IgD-negative memory B cell (primary cell): Measurements from ENCODE around the gene TANGO6. TPM values are rescaled to one million over a fixed set of nuclear protein-coding genes. Genes with fewer than 3 reads are reported as not detected.
"Not testable (repeated sequence)": the region's sequence is repeated elsewhere in the genome, so short reads cannot be mapped to it uniquely, and the experiment has no call there.

Experiments used
- H3K27ac Mint-ChIP-seq, 3 donors: one replicate each; pipeline ENCODE4 v1.8.0; 2020 to 2022; ENCODE audit warnings: mild to moderate bottlenecking in 3 of 3, mixed read lengths in 3 of 3, moderate library complexity in 1 of 3
- H3K27me3 Mint-ChIP-seq: one replicate; pipeline ENCODE4 v1.8.0; 2021; ENCODE audit warnings: mixed read lengths
- H3K36me3 Mint-ChIP-seq: one replicate; pipeline ENCODE4 v1.8.0; 2020; ENCODE audit warnings: mild to moderate bottlenecking, mixed read lengths
- H3K4me1 Mint-ChIP-seq, 3 donors: one replicate each; pipeline ENCODE4 v1.8.0; 2020 to 2022; ENCODE audit warnings: mixed read lengths in 3 of 3, mild to moderate bottlenecking in 1 of 3
- H3K4me3 Mint-ChIP-seq, 4 donors: one replicate each; pipeline ENCODE4 v1.8.0; 2020 to 2022; ENCODE audit warnings: mild to moderate bottlenecking in 4 of 4, mixed read lengths in 4 of 4, moderate library complexity in 3 of 4
- H3K9me3 Mint-ChIP-seq, 3 donors: one replicate each; pipeline ENCODE4 v1.8.0; 2020 to 2021; ENCODE audit warnings: mixed read lengths in 3 of 3, mild to moderate bottlenecking in 1 of 3
- polyA plus RNA-seq: library from polyadenylated mRNA; unstranded; fragments of 300-500 nt; fragmentation: Illumina TruSeq; gene quantifications from one replicate; pipeline ENCODE4 v1.2.3, GENCODE V29; 2021

Gene TANGO6
- polyA plus RNA-seq = 17.1 TPM

- no peaks in the 10 kb centered on the region for H3K36me3 Mint-ChIP-seq
- no peaks in the 10 kb centered on the region for H3K9me3 Mint-ChIP-seq
- H3K27ac Mint-ChIP-seq = peak within 1 kb of the TSS; percentile 43 to 90 (median 84)
- H3K27me3 Mint-ChIP-seq = peaks cover 1% of the 10 kb centered on the region
- peak within 1 kb of the TSS; percentile 79 to 98 (median 96) for H3K4me3 Mint-ChIP-seq
- peaks cover 11 to 23% (median 20%) of the 10 kb centered on the region in 3 donors for H3K4me1 Mint-ChIP-seq
These were observed at the start of gene TANGO6 for GRCh38 chr16:68843482-68844210. TSS of gene TANGO6 (plus strand) at chr16:68843531. CDS start at chr16:68843618, 87 bp downstream.

- no peaks in the 10 kb centered on the region for H3K9me3 Mint-ChIP-seq
- H3K4me1 Mint-ChIP-seq = no peaks in the 10 kb centered on the region
- no peak overlapping the region for H3K27ac Mint-ChIP-seq
These were observed 44.9 kb upstream of the TANGO6 start for GRCh38 chr16:68798398-68798797.

GRCh38 chr16:68800257-68800875, 43.0 kb upstream of the TANGO6 start:
- Mint-ChIP-seq H3K27me3 (no peaks in the 10 kb centered on the region), H3K36me3 (no peaks in the 10 kb centered on the region), H3K27ac (no peak overlapping the region), H3K9me3 (no peaks in the 10 kb centered on the region), H3K4me3 (no peak overlapping the region), H3K4me1 (no peaks in the 10 kb centered on the region)

More at GRCh38 chr16:68798398-68798797, 44.9 kb upstream of the TANGO6 start:
- Mint-ChIP-seq H3K36me3 (no peaks in the 10 kb centered on the region), H3K4me3 (no peak overlapping the region), H3K27me3 (no peaks in the 10 kb centered on the region)

- peak overlapping the region in 1 of 3 donors; percentile 61 for H3K27ac Mint-ChIP-seq
- H3K27me3 Mint-ChIP-seq = no peaks in the 10 kb centered on the region
- no peaks in the 10 kb centered on the region for H3K9me3 Mint-ChIP-seq
These were observed 41.1 kb upstream of the TANGO6 start for GRCh38 chr16:68802190-68802589.

GRCh38 chr16:68806422-68806821, 36.9 kb upstream of the TANGO6 start:
- Mint-ChIP-seq H3K9me3 (no peaks in the 10 kb centered on the region), H3K4me1 (no peaks in the 10 kb centered on the region), H3K27ac (no peak overlapping the region), H3K27me3 (no peaks in the 10 kb centered on the region), H3K4me3 (no peak overlapping the region), H3K36me3 (no peaks in the 10 kb centered on the region)

More at GRCh38 chr16:68802190-68802589, 41.1 kb upstream of the TANGO6 start:
- Mint-ChIP-seq H3K36me3 (no peaks in the 10 kb centered on the region), H3K4me3 (no peak overlapping the region), H3K4me1 (no peaks in the 10 kb centered on the region)

- Mint-ChIP-seq H3K4me1 (no peaks in the 10 kb centered on the region), H3K36me3 (no peaks in the 10 kb centered on the region), H3K9me3 (no peaks in the 10 kb centered on the region), H3K4me3 (no peak overlapping the region), H3K27me3 (no peaks in the 10 kb centered on the region), H3K27ac (no peak overlapping the region)
These were observed 36.4 kb upstream of the TANGO6 start for GRCh38 chr16:68806981-68807380.

GRCh38 chr16:68814516-68814915, 28.8 kb upstream of the TANGO6 start:
- Mint-ChIP-seq H3K36me3 (no peaks in the 10 kb centered on the region), H3K4me3 (no peak overlapping the region), H3K27ac (no peak overlapping the region), H3K27me3 (peaks cover 4% of the 10 kb centered on the region), H3K4me1 (no peaks in the 10 kb centered on the region), H3K9me3 (peaks cover 0 to 3% (median 0%) of the 10 kb centered on the region in 3 donors)

- Mint-ChIP-seq H3K36me3 (no peaks in the 10 kb centered on the region), H3K9me3 (peaks cover 0 to 4% (median 0%) of the 10 kb centered on the region in 3 donors), H3K4me1 (peaks cover 0 to 4% (median 0%) of the 10 kb centered on the region in 3 donors), H3K27me3 (no peaks in the 10 kb centered on the region), H3K4me3 (no peak overlapping the region), H3K27ac (no peak overlapping the region)
These were observed 19.8 kb upstream of the TANGO6 start for GRCh38 chr16:68823401-68824135.

GRCh38 chr16:68825427-68825826, 17.9 kb upstream of the TANGO6 start:
- no peaks in the 10 kb centered on the region for H3K27me3 Mint-ChIP-seq

GRCh38 chr16:68826652-68827051, 16.7 kb upstream of the TANGO6 start:
- Mint-ChIP-seq H3K27ac (no peak overlapping the region), H3K27me3 (no peaks in the 10 kb centered on the region), H3K36me3 (no peaks in the 10 kb centered on the region), H3K4me3 (no peak overlapping the region), H3K4me1 (peaks cover 0 to 4% (median 0%) of the 10 kb centered on the region in 3 donors), H3K9me3 (peaks cover 0 to 4% (median 0%) of the 10 kb centered on the region in 3 donors)

More at GRCh38 chr16:68825427-68825826, 17.9 kb upstream of the TANGO6 start:
- Mint-ChIP-seq H3K4me1 (peaks cover 0 to 4% (median 0%) of the 10 kb centered on the region in 3 donors), H3K36me3 (no peaks in the 10 kb centered on the region), H3K9me3 (peaks cover 0 to 4% (median 0%) of the 10 kb centered on the region in 3 donors), H3K27ac (no peak overlapping the region), H3K4me3 (no peak overlapping the region)

GRCh38 chr16:68833251-68833650, 10.1 kb upstream of the TANGO6 start:
- Mint-ChIP-seq H3K27me3 (no peaks in the 10 kb centered on the region), H3K4me3 (no peak overlapping the region), H3K27ac (no peak overlapping the region), H3K4me1 (no peaks in the 10 kb centered on the region), H3K36me3 (no peaks in the 10 kb centered on the region), H3K9me3 (no peaks in the 10 kb centered on the region)

GRCh38 chr16:68834550-68834949, 8.8 kb upstream of the TANGO6 start:
- H3K36me3 Mint-ChIP-seq = no peaks in the 10 kb centered on the region
- no peak overlapping the region for H3K4me3 Mint-ChIP-seq
- H3K4me1 Mint-ChIP-seq = no peaks in the 10 kb centered on the region
- no peak overlapping the region for H3K27ac Mint-ChIP-seq
- no peaks in the 10 kb centered on the region for H3K9me3 Mint-ChIP-seq
- no peaks in the 10 kb centered on the region for H3K27me3 Mint-ChIP-seq

- Mint-ChIP-seq H3K36me3 (no peaks in the 10 kb centered on the region), H3K4me1 (no peaks in the 10 kb centered on the region), H3K27ac (no peak overlapping the region), H3K27me3 (no peaks in the 10 kb centered on the region), H3K9me3 (no peaks in the 10 kb centered on the region), H3K4me3 (no peak overlapping the region)
These were observed 7.4 kb upstream of the TANGO6 start for GRCh38 chr16:68835970-68836369.

- H3K27me3 Mint-ChIP-seq = peaks cover 1% of the 10 kb centered on the region
- H3K36me3 Mint-ChIP-seq = no peaks in the 10 kb centered on the region
- peak overlapping the region in 1 of 4 donors; percentile 14 for H3K4me3 Mint-ChIP-seq
- H3K9me3 Mint-ChIP-seq = no peaks in the 10 kb centered on the region
- H3K27ac Mint-ChIP-seq = no peak overlapping the region
- H3K4me1 Mint-ChIP-seq = peaks cover 4 to 14% (median 13%) of the 10 kb centered on the region in 3 donors
These were observed 3.5 kb upstream of the TANGO6 start for GRCh38 chr16:68839831-68840230.

GRCh38 chr16:68842964-68843481, 308 bp upstream of the TANGO6 start:
- not testable (repeated sequence) for H3K9me3 Mint-ChIP-seq, H3K27me3 Mint-ChIP-seq, H3K36me3 Mint-ChIP-seq
- Mint-ChIP-seq H3K4me1 (peaks cover 11 to 23% (median 20%) of the 10 kb centered on the region in 3 donors), H3K4me3 (peak overlapping the region; percentile 79 to 98 (median 96)), H3K27ac (peak overlapping the region; percentile 43 to 90 (median 84))
